ENCODE data around the gene SPEM2.

SPEM2 gene

DNA sequence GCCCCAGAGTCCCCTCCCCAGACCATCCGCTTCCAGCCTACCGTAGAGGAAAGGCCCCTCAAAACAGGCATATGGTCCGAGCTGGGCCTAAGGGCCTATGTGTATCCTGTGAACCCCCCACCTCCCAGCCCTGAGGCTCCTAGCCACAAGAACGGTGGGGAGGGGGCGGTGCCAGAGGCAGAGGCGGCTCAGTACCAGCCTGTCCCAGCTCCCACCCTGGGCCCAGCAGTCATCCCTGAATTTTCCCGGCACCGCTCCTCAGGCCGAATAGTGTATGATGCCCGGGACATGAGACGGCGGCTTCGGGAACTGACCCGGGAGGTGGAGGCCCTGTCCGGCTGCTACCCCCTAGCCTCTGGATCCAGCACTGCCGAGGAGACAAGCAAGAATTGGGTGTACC, 4.2 kb upstream of the SPEM2 start:
- DNase-seq (ENCODE audit: low read depth): no peak

- DNase-seq (ENCODE audit: low read depth): no peak
Observed at GRCh38 chr17:7423679-7424078, 1.7 kb upstream of the SPEM2 start.

GRCh38 chr17:7425756-7426155, 340 bp downstream of the SPEM2 start:
- DNase-seq (ENCODE audit: low read depth): no peak

- no peak for DNase-seq (ENCODE audit: low read depth)
Observed at GRCh38 chr17:7426203-7426863, 917 bp downstream of the SPEM2 start.

DNA sequence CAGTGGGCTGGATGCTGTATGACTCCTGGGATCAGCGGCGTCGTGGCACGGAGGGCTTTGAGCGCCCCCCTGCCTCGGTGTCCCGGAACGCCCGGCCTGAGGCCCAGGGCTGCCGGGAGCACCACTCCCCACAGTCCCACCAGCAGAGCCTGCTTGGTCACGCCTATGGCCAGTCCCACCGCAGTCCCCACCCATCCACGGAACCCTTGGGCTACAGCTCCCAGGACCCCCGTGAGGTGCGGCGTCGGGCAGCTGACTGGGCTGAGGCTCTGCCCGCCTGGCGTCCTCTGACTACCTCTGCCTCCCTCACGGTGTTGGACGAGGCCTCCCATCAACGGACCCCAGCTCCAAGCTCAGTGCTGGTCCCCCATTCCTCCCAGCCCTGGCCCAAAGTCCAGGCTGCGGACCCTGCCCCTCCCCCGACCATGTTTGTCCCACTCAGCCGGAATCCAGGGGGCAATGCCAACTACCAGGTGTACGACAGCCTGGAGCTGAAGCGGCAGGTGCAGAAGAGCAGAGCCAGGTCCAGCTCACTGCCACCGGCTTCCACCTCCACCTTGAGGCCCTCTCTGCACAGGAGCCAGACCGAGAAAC, 1.6 kb downstream of the SPEM2 start:
- DNase-seq (ENCODE audit: low read depth): no peak

- DNase-seq (ENCODE audit: low read depth): no peak
Observed at GRCh38 chr17:7427549-7427948, 2.1 kb downstream of the SPEM2 start.

GRCh38 chr17:7428557-7428956, 3.1 kb downstream of the SPEM2 start, which contains the start of gene SPEM3:
SPEM3 (plus strand) TSS chr17:7428857; CDS start chr17:7428903, 46 bp downstream.
- DNase-seq (ENCODE audit: low read depth): no peak

DNA sequence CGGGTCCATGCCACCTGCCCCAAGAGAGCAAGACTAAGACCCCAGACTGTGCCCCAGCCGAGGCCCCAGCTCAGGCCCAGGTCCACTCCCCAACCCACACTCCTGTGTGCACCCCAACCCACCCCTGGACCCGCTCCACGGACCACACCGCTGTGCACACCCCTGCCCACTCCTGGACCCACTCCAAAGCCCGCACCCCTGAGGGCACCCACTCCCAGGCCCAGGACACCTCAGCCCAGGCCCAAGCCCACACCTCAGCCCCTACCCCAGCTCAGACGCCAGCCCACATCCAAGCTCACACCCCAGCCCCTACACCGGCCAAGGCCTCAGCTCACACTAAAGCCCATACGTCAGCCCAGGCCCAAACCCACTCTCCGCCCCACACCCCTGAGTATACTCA, 4.3 kb downstream of the SPEM2 start:
- no peak for DNase-seq (ENCODE audit: low read depth)

DNA sequence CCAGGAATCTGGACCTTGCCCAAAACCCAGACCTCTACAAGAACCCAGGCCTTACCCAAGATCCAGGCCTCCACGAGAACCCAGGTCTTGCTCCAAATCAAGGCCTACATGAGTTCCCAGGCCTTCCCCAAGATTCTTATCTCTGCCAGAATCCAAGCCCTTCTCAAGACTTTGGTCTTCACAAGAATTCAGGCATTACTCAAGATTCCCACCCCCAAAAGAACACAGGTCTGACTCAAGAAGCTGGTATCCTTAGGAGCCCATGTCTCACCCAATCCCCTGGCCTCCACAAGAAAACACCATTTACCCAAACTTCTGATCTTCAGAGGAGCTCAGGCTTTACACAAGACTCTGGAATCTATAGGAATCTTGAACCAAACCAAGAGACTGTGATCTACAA, 5.8 kb downstream of the SPEM2 start:
- peak; percentile 50 for DNase-seq (ENCODE audit: low read depth)

- DNase-seq (ENCODE audit: low read depth): no peak
Observed at GRCh38 chr17:7432296-7432695, 6.9 kb downstream of the SPEM2 start.

DNA sequence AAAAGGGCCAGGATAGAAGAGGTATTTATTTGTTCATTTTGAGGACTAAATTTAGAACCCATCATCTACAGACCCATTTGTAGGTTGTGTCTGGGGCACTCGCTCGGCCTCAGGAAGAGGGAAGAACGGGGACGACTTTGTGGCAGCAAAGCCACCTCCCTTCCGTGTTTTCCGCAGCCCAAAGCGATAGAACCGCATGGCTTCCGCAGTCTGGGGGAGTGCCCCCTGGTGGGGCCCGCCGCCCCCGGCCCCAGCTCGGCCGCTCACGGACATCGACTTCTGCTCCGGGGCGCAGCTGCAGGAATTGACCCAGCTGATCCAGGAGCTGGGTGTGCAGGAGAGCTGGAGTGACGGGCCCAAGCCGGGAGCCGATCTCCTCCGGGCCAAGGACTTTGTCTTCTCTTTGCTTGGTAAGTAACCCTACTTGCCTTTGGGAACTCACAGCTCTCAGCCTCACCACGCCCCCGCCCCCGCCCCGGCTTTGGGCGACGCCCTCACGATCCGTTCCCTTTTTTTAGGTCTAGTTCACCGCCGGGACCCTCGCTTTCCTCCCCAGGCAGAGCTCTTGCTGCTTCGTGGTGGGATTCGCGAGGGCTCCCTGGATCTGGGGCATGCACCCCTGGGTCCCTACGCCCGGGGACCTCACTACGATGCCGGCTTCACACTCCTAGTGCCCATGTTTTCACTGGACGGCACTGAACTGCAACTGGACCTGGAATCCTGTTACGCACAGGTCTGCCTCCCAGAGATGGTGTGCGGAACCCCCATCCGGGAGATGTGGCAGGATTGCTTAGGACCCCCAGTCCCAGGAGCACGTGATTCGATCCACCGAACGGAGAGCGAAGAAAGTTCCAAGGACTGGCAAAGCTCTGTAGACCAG, 10.5 kb downstream of the SPEM2 start:
- DNase-seq (ENCODE audit: low read depth): no peak

- DNase-seq (ENCODE audit: low read depth): peak; percentile 70
Observed at GRCh38 chr17:7436556-7437368, 11.3 kb downstream of the SPEM2 start.

- no peak for DNase-seq (ENCODE audit: low read depth)
Observed at GRCh38 chr17:7437369-7437863, 12.0 kb downstream of the SPEM2 start.

DNA sequence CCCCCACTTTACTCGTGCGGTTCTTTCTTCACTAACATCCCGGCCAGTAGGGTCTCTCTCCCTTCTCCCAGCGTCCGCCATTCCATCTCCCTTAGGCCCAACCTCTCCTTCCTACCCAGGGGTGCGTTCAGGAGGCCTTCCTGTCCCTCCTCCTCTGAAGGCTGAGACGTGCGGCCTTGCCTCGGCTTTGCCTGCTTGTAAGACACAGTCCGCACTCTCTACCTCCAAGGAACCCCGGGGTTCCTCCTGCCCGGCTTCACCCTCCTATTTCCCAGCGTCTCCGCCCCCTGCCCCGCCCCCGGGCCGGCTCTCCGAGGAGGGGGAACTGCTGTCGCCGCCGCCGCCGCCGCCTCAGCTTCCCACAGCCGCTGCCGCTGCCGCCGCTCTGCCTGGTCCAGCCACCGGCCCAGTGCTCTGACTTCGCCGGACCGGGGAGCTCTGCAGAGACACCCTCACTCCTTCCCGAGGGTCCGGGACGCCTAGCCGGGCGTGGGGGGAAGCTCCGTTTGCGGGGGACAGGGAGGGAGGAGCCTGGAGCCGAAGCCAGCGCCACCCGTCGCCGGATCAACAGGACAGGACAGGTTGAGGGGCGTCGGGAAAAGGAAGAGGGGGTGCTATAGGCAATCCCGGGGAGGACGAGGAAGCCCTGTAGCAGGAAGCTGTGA, 12.7 kb downstream of the SPEM2 start:
- no peak for DNase-seq (ENCODE audit: low read depth)

GRCh38 chr17:7438656-7439460, 13.4 kb downstream of the SPEM2 start:
- DNase-seq (ENCODE audit: low read depth): no peak

- DNase-seq (ENCODE audit: low read depth): no peak
Observed at GRCh38 chr17:7439462-7440112, 14.2 kb downstream of the SPEM2 start, which contains the start of gene FGF11. FGF11 (plus strand) TSS chr17:7439512; CDS start chr17:7439621, 109 bp downstream.

DNA sequence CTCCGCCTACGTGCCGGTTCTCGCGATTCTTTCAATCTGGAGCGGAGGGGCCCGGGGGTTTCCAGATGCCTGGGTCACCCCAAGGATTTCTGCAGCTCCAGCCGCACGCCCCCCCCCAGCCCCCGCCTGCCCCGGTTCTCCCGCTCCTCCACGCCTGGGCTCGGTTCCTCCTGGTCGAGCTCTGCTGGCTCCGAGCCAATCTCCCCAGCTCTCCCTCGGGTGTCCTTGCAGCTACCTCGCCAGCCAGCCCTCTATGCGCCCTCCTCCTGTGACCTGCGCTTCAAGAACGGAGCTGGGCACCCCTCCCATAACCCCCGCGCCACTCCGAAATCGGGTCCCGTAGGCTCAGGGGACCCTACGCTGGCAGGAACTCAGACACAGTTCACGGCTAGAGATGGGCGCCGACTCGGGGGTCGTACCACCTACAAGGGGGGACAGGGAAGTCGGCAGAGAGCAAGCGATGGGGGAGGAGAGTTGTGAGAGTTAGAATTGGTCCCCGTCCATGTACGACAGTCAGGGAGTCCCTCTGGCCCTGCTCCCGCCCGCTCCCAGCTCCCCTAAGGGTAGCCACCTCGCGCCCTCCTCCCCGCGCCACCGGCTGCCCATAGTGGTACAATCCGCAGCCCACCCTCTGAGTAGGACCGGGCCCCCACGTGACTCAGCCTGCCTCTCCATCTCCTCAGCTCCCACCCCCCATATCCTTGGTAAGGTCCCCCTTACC, 14.9 kb downstream of the SPEM2 start:
- no peak for DNase-seq (ENCODE audit: low read depth)

DNA sequence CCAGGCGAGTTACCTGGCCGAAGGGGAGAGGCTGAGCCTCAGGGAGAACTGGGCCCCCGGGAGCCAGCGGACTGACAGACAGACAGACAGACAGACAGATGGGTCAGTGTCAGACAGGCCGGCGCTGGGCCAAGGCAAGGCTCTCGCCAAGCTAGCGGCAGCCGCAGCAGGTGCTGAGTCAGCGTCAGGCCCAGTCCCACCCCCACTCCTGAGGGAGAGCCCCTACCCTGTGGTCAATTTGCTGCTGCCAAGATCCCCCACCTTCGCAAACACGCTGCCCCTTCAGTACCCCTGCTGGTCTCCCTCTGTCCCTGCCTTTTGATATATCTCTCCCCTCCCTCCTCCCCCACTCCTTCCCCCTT, 15.4 kb downstream of the SPEM2 start:
- DNase-seq (ENCODE audit: low read depth): peak; percentile 44

GRCh38 chr17:7441266-7441665, 15.8 kb downstream of the SPEM2 start:
- no peak for DNase-seq (ENCODE audit: low read depth)
